Measurements from ENCODE around the gene ULBP2.
A peak's percentile ranks its signal among the peaks of the same experiment; 100 is the strongest.
"Not testable (repeated sequence)": the region's sequence is repeated elsewhere in the genome, so short reads cannot be mapped to it uniquely, and the experiment has no call there.

The ULBP2 gene

GRCh38 chr6:149929422-149929821, 12.4 kb upstream of the ULBP2 start:
- DNase-seq = no peak

- no peak for DNase-seq
Measured at GRCh38 chr6:149931501-149931900, 10.3 kb upstream of the ULBP2 start.

- no peak for DNase-seq
Measured at GRCh38 chr6:149933036-149933435, 8.8 kb upstream of the ULBP2 start.

- no peak for DNase-seq
Measured at GRCh38 chr6:149933461-149933860, 8.4 kb upstream of the ULBP2 start.

- peak; percentile 29 for DNase-seq
Measured at GRCh38 chr6:149934249-149935156, 7.3 kb upstream of the ULBP2 start.

- DNase-seq = no peak
Measured at GRCh38 chr6:149935246-149935645, 6.6 kb upstream of the ULBP2 start.

- no peak for DNase-seq
Measured at GRCh38 chr6:149935668-149936067, 6.1 kb upstream of the ULBP2 start.

- no peak for DNase-seq
Measured at GRCh38 chr6:149936743-149937142, 5.1 kb upstream of the ULBP2 start.

- DNase-seq = not testable (repeated sequence)
Measured at GRCh38 chr6:149938013-149938570, 3.7 kb upstream of the ULBP2 start.

GRCh38 chr6:149938571-149939355, 3.1 kb upstream of the ULBP2 start:
- no peak for DNase-seq

GRCh38 chr6:149939356-149939648, 2.5 kb upstream of the ULBP2 start:
- DNase-seq = no peak

GRCh38 chr6:149939909-149940671, 1.7 kb upstream of the ULBP2 start:
- DNase-seq = no peak

- DNase-seq = no peak
Measured at GRCh38 chr6:149940672-149940982, 1.2 kb upstream of the ULBP2 start.

GRCh38 chr6:149942461-149942829, 631 bp downstream of the ULBP2 start:
- no peak for DNase-seq

GRCh38 chr6:149943321-149943720, 1.5 kb downstream of the ULBP2 start:
- not testable (repeated sequence) for DNase-seq

GRCh38 chr6:149945276-149945675, 3.5 kb downstream of the ULBP2 start:
- DNase-seq = not testable (repeated sequence)

GRCh38 chr6:149946631-149947030, 4.8 kb downstream of the ULBP2 start:
- not testable (repeated sequence) for DNase-seq

- DNase-seq = not testable (repeated sequence)
Measured at GRCh38 chr6:149947533-149947932, 5.7 kb downstream of the ULBP2 start.

- no peak for DNase-seq
Measured at GRCh38 chr6:149948011-149948410, 6.2 kb downstream of the ULBP2 start.

GRCh38 chr6:149948616-149949015, 6.8 kb downstream of the ULBP2 start:
- no peak for DNase-seq

- DNase-seq = no peak
Measured at GRCh38 chr6:149950423-149950822, 8.6 kb downstream of the ULBP2 start.

GRCh38 chr6:149951096-149951495, 9.3 kb downstream of the ULBP2 start:
- DNase-seq = no peak

GRCh38 chr6:149951626-149952025, 9.8 kb downstream of the ULBP2 start:
- no peak for DNase-seq

Data from NK-92 treated with Interleukin-12 subunit alpha and Interleukin-12 subunit beta, amount 100 ng/mL, for 24 hours (cell line).